ENCODE results near the gene AADACL4. TPM values are rescaled to one million over a fixed set of nuclear protein-coding genes. Genes with fewer than 3 reads are reported as not detected.

Gene AADACL4
- total and polyA plus RNA-seq, 9 of the 15 experiments (the other 6 are each of a cell fraction or from before 2014, with no cell fraction given), result not detected

DNA sequence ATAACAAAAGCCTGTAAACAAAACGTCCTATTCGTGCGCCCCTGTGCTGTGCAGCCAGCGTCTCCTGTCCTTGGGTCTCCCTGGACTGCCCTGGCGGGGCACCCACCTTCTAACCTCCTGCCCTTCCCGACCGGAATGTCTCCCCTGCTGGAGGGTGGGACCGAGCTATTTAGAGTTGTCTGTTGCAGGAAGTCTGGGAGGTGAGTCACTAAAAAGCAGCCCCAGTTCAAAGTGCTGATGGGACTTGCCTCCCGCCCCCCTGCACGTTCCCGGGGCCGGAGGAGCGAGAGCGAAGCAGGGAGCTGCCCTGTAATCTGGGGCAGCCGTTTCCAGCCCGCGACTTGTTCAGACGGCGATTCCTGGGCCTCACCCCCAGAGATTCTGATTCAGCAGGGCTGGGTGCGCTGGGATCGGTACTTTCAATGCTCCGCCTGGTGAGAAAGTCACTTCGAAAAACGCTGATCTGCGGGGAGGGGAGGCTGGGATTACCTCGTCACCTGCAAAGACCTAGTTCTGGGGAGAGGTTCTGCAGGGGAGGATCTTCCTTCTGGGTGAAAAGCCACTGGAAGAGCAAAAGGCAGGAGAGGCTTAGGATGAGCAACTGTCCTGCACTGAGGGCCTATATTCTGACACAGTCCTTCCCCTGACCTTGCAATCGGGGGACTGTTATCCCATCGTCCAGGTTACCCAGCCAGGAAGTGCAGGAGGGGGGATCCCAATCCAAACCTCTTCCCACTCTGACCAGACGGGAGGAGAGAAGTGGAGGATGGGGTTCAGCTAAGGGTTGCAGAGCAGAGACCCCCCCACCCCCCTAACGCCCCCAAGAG is 24.7 kb upstream of the AADACL4 start (continued):
- TF ChIP-seq, protein P1, sequence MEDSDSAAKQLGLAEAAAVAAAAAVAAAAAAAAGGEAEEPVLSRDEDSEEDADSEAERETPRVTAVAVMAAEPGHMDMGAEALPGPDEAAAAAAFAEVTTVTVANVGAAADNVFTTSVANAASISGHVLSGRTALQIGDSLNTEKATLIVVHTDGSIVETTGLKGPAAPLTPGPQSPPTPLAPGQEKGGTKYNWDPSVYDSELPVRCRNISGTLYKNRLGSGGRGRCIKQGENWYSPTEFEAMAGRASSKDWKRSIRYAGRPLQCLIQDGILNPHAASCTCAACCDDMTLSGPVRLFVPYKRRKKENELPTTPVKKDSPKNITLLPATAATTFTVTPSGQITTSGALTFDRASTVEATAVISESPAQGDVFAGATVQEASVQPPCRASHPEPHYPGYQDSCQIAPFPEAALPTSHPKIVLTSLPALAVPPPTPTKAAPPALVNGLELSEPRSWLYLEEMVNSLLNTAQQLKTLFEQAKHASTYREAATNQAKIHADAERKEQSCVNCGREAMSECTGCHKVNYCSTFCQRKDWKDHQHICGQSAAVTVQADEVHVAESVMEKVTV (CRISPR knock-in tag; IDR thresholded peaks at IDR 0.05), result 0 out of 2 replicates have a peak, but pooled peaks have one; percentile 30
- TF ChIP-seq MTA3 (IDR thresholded peaks at IDR 0.05; ENCODE audit: borderline replicate concordance), result peak; percentile 50; the same call in 1 of the 2 replicates
- peak; percentile 20; the same call in 1 of the 2 replicates for TF ChIP-seq FOXP1 (CRISPR knock-in tag; IDR thresholded peaks at IDR 0.05)
- TF ChIP-seq ZFP36 (IDR thresholded peaks at IDR 0.05; ENCODE audit: low read depth, low read length, partially characterized antibody), result no peak
- TF ChIP-seq ZNF280B (CRISPR knock-in tag; IDR thresholded peaks at IDR 0.05), result no peak
- peak; percentile 31; the same call in 1 of the 2 replicates for TF ChIP-seq PHF8 (IDR thresholded peaks at IDR 0.05; ENCODE audit: borderline replicate concordance, low read length)
- no peak for TF ChIP-seq TGIF2 (CRISPR knock-in tag; IDR thresholded peaks at IDR 0.05)
- peak; percentile 55; the same call in 1 of the 2 replicates for TF ChIP-seq ATF6 (CRISPR knock-in tag; IDR thresholded peaks at IDR 0.05)
- TF ChIP-seq KDM1A (IDR thresholded peaks at IDR 0.05), result peak in 1 of 2 experiments; percentile 60; a peak in 2 of 4 replicates
- TF ChIP-seq POLR2A (conservative IDR thresholded peaks at IDR 0.05), result no peak
- TF ChIP-seq TAF1 (IDR thresholded peaks at IDR 0.05; ENCODE audit: control insufficient read depth, extremely low read depth, insufficient read depth, low read length, severe bottlenecking), result peak; percentile 57
- TF ChIP-seq NCOA1 (IDR thresholded peaks at IDR 0.05; ENCODE audit: low read depth), result 0 out of 2 replicates have a peak, but pooled peaks have one; percentile 10
- TF ChIP-seq FOSL1 (tag; conservative IDR thresholded peaks at IDR 0.05), result peak; percentile 86
- TF ChIP-seq COPS2 (conservative IDR thresholded peaks at IDR 0.05), result no peak
- no peak for TF ChIP-seq HOXB6 (CRISPR knock-in tag; IDR thresholded peaks at IDR 0.05; ENCODE audit: borderline replicate concordance)
- no peak for TF ChIP-seq ZBTB49 (CRISPR knock-in tag; IDR thresholded peaks at IDR 0.05; ENCODE audit: borderline replicate concordance)
- no peak for TF ChIP-seq ZNF507 (tag; conservative IDR thresholded peaks at IDR 0.05)
- TF ChIP-seq KDM2B (CRISPR knock-in tag; IDR thresholded peaks at IDR 0.05), result no peak
- no peak for TF ChIP-seq SRSF1 (IDR thresholded peaks at IDR 0.05; ENCODE audit: low read depth, low read length)
- TF ChIP-seq RNF2 (IDR thresholded peaks at IDR 0.05), result peak; percentile 70
- TF ChIP-seq HDAC8 (tag; IDR thresholded peaks at IDR 0.05), result no peak

Measured in K562 (cell line).